Measurements from ENCODE around the gene CDH4.

Gene CDH4

GRCh38 chr20:61307686-61308476 is 55.8 kb downstream of the CDH4 start:
- Histone ChIP-seq H3K4me1 (ENCODE audit: control insufficient read depth in 1 of 2, insufficient read depth in 1 of 2, low read depth in 1 of 2, low read length in 1 of 2) (no peaks in the 10 kb centered on the region), H3K27me3 (no peaks in the 10 kb centered on the region)
- no peak for TF ChIP-seq CTCF (IDR thresholded peaks at IDR 0.05)

GRCh38 chr20:61308477-61308774 is 56.4 kb downstream of the CDH4 start:
- no peaks in the 10 kb centered on the region for H3K36me3 ChIP-seq
- TF ChIP-seq CTCF (IDR thresholded peaks at IDR 0.05) = no peak
- H3K27me3 ChIP-seq = no peaks in the 10 kb centered on the region
- H3K27ac ChIP-seq = no peak overlapping the region
- H3K4me3 ChIP-seq (ENCODE audit: low read depth in 1 of 2, low read length in 1 of 2) = no peak overlapping the region
- no peaks in the 10 kb centered on the region for H3K4me1 ChIP-seq (ENCODE audit: control insufficient read depth in 1 of 2, insufficient read depth in 1 of 2, low read depth in 1 of 2, low read length in 1 of 2)
- H3K9me3 ChIP-seq = no peaks in the 10 kb centered on the region

More at GRCh38 chr20:61307686-61308476, 55.8 kb downstream of the CDH4 start:
- Histone ChIP-seq H3K4me3 (ENCODE audit: low read depth in 1 of 2, low read length in 1 of 2) (no peak overlapping the region), H3K36me3 (no peaks in the 10 kb centered on the region), H3K9me3 (no peaks in the 10 kb centered on the region), H3K27ac (no peak overlapping the region)

- TF ChIP-seq CTCF (IDR thresholded peaks at IDR 0.05) = no peak
- Histone ChIP-seq H3K27ac (no peak overlapping the region), H3K4me1 (ENCODE audit: control insufficient read depth in 1 of 2, insufficient read depth in 1 of 2, low read depth in 1 of 2, low read length in 1 of 2) (no peaks in the 10 kb centered on the region), H3K27me3 (no peaks in the 10 kb centered on the region), H3K36me3 (no peaks in the 10 kb centered on the region), H3K4me3 (ENCODE audit: low read depth in 1 of 2, low read length in 1 of 2) (no peak overlapping the region), H3K9me3 (no peaks in the 10 kb centered on the region)
These were observed 58.9 kb downstream of the CDH4 start for GRCh38 chr20:61310954-61311353.

GRCh38 chr20:61311656-61312387 is 59.8 kb downstream of the CDH4 start:
- Histone ChIP-seq H3K4me3 (ENCODE audit: low read depth in 1 of 2, low read length in 1 of 2) (no peak overlapping the region), H3K27ac (no peak overlapping the region), H3K27me3 (no peaks in the 10 kb centered on the region), H3K9me3 (no peaks in the 10 kb centered on the region), H3K36me3 (no peaks in the 10 kb centered on the region), H3K4me1 (ENCODE audit: control insufficient read depth in 1 of 2, insufficient read depth in 1 of 2, low read depth in 1 of 2, low read length in 1 of 2) (no peaks in the 10 kb centered on the region)
- no peak for TF ChIP-seq CTCF (IDR thresholded peaks at IDR 0.05)

- no peaks in the 10 kb centered on the region for H3K36me3 ChIP-seq
- H3K4me1 ChIP-seq (ENCODE audit: control insufficient read depth in 1 of 2, insufficient read depth in 1 of 2, low read depth in 1 of 2, low read length in 1 of 2) = no peaks in the 10 kb centered on the region
- H3K9me3 ChIP-seq = no peaks in the 10 kb centered on the region
- no peak overlapping the region for H3K4me3 ChIP-seq (ENCODE audit: low read depth in 1 of 2, low read length in 1 of 2)
- TF ChIP-seq CTCF (IDR thresholded peaks at IDR 0.05) = no peak
- H3K27ac ChIP-seq = no peak overlapping the region
- no peaks in the 10 kb centered on the region for H3K27me3 ChIP-seq
These were observed 60.9 kb downstream of the CDH4 start for GRCh38 chr20:61312925-61313324.
